Panc1 (cell line): ENCODE measurements around the gene RALGPS1.

Source experiments
- CTCF ChIP-seq: fragments of 450-650 bp; IDR thresholded peaks from 2 replicates; pipeline ENCODE4 v1.5.1; 2017; ENCODE audit warnings: mild to moderate bottlenecking
- POLR2AphosphoS5 ChIP-seq: IDR thresholded peaks from 2 replicates; pipeline ENCODE4 v1.6.1; 2012; ENCODE audit warnings: mild to moderate bottlenecking, low read depth, low read length, moderate library complexity
- TCF7L2 ChIP-seq: IDR thresholded peaks from 2 replicates; pipeline ENCODE4 v1.6.1; 2011; ENCODE audit warnings: mild to moderate bottlenecking, low read depth, low read length, inconsistent platforms

GRCh38 chr9:127132375-127132774 is 217.8 kb downstream of the RALGPS1 start:
- TF ChIP-seq CTCF (no peak), POLR2AphosphoS5 (no peak), TCF7L2 (no peak)
